Hepatocyte (in vitro differentiated cells): Measurements from ENCODE around the gene RIC8B. TPM values are rescaled to one million over a fixed set of nuclear protein-coding genes. Genes with fewer than 3 reads are reported as not detected.

Experiments used
- DNase-seq: peaks from one replicate; pipeline ENCODE4 v3.0.0-alpha.2; 2016; ENCODE audit warnings: low spot score
- H2AFZ ChIP-seq: fragments of 200-600 bp; sonication (generic); 2 replicates; pipeline ENCODE4 v1.6.0; 2016; ENCODE audit warnings: antibody characterized with exemption, mild to moderate bottlenecking
- H3K27ac ChIP-seq: fragments of 200-600 bp; sonication (generic); 2 replicates; pipeline ENCODE4 v1.5.1; 2016; ENCODE audit warnings: mild to moderate bottlenecking
- H3K27me3 ChIP-seq: fragments of 200-600 bp; sonication (generic); 2 replicates; pipeline ENCODE4 v1.6.1; 2016
- H3K36me3 ChIP-seq: fragments of 200-600 bp; sonication (generic); replicated peaks from 2 replicates; pipeline ENCODE4 v1.5.1; 2016; ENCODE audit warnings: low read depth; ENCODE audit not compliant: insufficient read depth
- H3K4me1 ChIP-seq: fragments of 200-600 bp; sonication (generic); 2 replicates; pipeline ENCODE4 v1.5.1; 2016; ENCODE audit warnings: mild to moderate bottlenecking, moderate library complexity; ENCODE audit not compliant: insufficient read depth
- H3K4me2 ChIP-seq: fragments of 200-600 bp; sonication (generic); 2 replicates; pipeline ENCODE4 v1.6.0; 2016
- H3K4me3 ChIP-seq: fragments of 200-600 bp; sonication (generic); 2 replicates; pipeline ENCODE4 v1.5.1; 2016; ENCODE audit warnings: mild to moderate bottlenecking
- H3K79me2 ChIP-seq: fragments of 200-600 bp; sonication (generic); 2 replicates; pipeline ENCODE4 v1.6.0; 2017; ENCODE audit warnings: mild to moderate bottlenecking
- H3K9me2 ChIP-seq: fragments of 200-600 bp; sonication (generic); replicated peaks from 2 replicates; pipeline ENCODE4 v1.6.0; 2017; ENCODE audit warnings: mild to moderate bottlenecking; ENCODE audit not compliant: insufficient read depth
- H3K9me3 ChIP-seq: fragments of 200-600 bp; sonication (generic); 2 replicates; pipeline ENCODE4 v1.5.1; 2016; ENCODE audit warnings: low read depth, mild to moderate bottlenecking
- H4K20me1 ChIP-seq: fragments of 200-600 bp; sonication (generic); 2 replicates; pipeline ENCODE4 v1.6.0; 2016; ENCODE audit warnings: mild to moderate bottlenecking; ENCODE audit not compliant: insufficient read depth, poor library complexity, severe bottlenecking
- EZH2 ChIP-seq: fragments of 200-600 bp; sonication (generic); IDR thresholded peaks from 2 replicates; pipeline ENCODE4 v1.6.1; 2016; ENCODE audit warnings: antibody characterized with exemption, mild to moderate bottlenecking, borderline replicate concordance
- EZH2phosphoT487 ChIP-seq: fragments of 200-600 bp; sonication (generic); IDR thresholded peaks from one replicate; pipeline ENCODE4 v1.6.1; 2018; ENCODE audit warnings: antibody characterized with exemption, mild to moderate bottlenecking, low read depth, moderate library complexity; ENCODE audit not compliant: unreplicated experiment, severe bottlenecking
- WGBS: methylation state at CpG from one replicate; pipeline ENCODE4 v1.1.6; 2016; ENCODE audit warnings: low lambda C conversion rate; ENCODE audit errors: missing lambda C conversion rate; 5-methylcytosine and 5-hydroxymethylcytosine counted together
- polyA plus RNA-seq: library from polyadenylated mRNA; unstranded; fragments of >200 nt; fragmentation: Nextera tagmentation; extraction: Ambion mirVana; gene quantifications from 2 replicates; pipeline ENCODE4 v1.2.1, GENCODE V29; 2016
- total RNA-seq: library from RNA; depleted of rRNA; stranded (reverse); fragments of >200 nt; gene quantifications from 2 replicates; pipeline ENCODE4 v1.2.3, GENCODE V29; 2014
- TF ChIP-seq, protein P1 (sequence below): fragments of 200-600 bp; sonication (generic); IDR thresholded peaks from 2 replicates; pipeline ENCODE4 v1.5.1; 2016; ENCODE audit warnings: antibody characterized with exemption, mild to moderate bottlenecking; ENCODE audit not compliant: poor library complexity

The RIC8B gene
- total and polyA plus RNA-seq, 2 experiments from 2014 or later, result 5.4 to 10.6 TPM

DNA sequence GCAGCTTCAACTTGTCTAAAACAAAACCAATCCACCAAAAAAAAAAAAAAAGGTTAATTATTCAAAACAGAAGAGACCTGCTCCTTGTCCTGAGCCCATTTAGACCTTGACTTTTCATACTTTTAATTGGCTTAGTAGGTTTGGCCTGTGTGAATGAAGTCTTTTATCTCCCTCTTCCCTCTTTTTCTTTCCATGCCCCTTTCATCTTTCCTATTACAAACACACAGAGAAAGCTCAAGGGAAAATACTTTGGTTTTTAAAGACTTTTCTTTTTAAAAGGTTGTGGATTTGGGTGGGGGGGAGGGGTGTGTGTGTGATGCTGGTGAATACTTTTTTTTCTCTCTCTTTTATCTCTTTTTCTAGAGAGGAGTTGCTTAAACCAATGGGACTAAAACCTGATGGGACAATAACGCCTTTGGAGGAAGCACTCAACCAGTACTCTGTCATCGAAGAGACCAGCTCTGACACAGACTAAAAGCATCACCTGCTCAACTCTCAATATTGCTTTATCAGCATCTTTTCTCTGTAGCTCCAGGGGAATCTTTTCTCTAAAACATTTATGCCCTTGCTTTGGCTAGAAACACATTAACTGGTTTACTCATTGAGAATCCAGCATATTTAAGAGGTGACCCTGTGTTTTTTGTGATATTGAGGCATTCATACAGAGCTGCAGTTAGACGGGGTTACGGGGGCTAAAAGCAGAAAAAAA, 111.2 kb downstream of the RIC8B start:
- Histone ChIP-seq H3K27me3 (no peaks in the 10 kb centered on the region), H3K36me3 (no peaks in the 10 kb centered on the region), H3K4me2 (no peak overlapping the region), H3K4me3 (no peak overlapping the region), H3K9me2 (no peaks in the 10 kb centered on the region), H4K20me1 (no peaks in the 10 kb centered on the region), H3K27ac (no peak overlapping the region), H3K4me1 (no peaks in the 10 kb centered on the region), H2AFZ (no peak overlapping the region), H3K79me2 (no peaks in the 10 kb centered on the region), H3K9me3 (no peaks in the 10 kb centered on the region)
- WGBS, result 97% methylated on average over 4 of the region's 4 CpGs
- no peak for TF ChIP-seq EZH2
- TF ChIP-seq, protein P1, sequence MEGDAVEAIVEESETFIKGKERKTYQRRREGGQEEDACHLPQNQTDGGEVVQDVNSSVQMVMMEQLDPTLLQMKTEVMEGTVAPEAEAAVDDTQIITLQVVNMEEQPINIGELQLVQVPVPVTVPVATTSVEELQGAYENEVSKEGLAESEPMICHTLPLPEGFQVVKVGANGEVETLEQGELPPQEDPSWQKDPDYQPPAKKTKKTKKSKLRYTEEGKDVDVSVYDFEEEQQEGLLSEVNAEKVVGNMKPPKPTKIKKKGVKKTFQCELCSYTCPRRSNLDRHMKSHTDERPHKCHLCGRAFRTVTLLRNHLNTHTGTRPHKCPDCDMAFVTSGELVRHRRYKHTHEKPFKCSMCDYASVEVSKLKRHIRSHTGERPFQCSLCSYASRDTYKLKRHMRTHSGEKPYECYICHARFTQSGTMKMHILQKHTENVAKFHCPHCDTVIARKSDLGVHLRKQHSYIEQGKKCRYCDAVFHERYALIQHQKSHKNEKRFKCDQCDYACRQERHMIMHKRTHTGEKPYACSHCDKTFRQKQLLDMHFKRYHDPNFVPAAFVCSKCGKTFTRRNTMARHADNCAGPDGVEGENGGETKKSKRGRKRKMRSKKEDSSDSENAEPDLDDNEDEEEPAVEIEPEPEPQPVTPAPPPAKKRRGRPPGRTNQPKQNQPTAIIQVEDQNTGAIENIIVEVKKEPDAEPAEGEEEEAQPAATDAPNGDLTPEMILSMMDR, result no peak
- no peak for TF ChIP-seq EZH2phosphoT487
- no peak for DNase-seq

DNA sequence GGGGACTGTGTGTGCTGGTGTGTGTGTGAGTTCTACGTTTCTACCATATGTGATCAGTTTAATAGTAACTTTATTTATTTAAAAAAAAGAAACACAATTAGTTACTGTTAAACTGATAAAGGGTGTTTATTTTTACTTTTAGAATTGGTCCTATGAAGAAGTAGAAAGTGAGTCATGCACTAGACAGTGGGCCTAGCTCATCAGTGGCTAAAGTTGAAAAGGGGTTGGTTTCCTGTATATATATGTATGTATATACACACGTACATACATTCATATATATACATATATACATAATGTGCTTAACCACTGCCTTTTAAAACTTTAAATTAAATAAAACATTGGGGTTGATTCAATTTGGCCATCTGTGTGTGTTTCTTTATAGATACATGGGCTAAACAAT, 112.5 kb downstream of the RIC8B start:
- no peak overlapping the region for H3K4me3 ChIP-seq
- H3K4me1 ChIP-seq, result peaks cover 8% of the 10 kb centered on the region
- H2AFZ ChIP-seq, result no peak overlapping the region
- no peaks in the 10 kb centered on the region for H3K9me3 ChIP-seq
- no peaks in the 10 kb centered on the region for H4K20me1 ChIP-seq
- no peaks in the 10 kb centered on the region for H3K27me3 ChIP-seq
- no peaks in the 10 kb centered on the region for H3K79me2 ChIP-seq
- H3K36me3 ChIP-seq, result no peaks in the 10 kb centered on the region
- H3K9me2 ChIP-seq, result no peaks in the 10 kb centered on the region
- no peak for TF ChIP-seq EZH2phosphoT487
- TF ChIP-seq, protein P1, result no peak
- TF ChIP-seq EZH2, result no peak
- no peak overlapping the region for H3K27ac ChIP-seq
- DNase-seq, result no peak
- H3K4me2 ChIP-seq, result no peak overlapping the region
- WGBS, result 88% methylated on average over 2 of the region's 2 CpGs

DNA sequence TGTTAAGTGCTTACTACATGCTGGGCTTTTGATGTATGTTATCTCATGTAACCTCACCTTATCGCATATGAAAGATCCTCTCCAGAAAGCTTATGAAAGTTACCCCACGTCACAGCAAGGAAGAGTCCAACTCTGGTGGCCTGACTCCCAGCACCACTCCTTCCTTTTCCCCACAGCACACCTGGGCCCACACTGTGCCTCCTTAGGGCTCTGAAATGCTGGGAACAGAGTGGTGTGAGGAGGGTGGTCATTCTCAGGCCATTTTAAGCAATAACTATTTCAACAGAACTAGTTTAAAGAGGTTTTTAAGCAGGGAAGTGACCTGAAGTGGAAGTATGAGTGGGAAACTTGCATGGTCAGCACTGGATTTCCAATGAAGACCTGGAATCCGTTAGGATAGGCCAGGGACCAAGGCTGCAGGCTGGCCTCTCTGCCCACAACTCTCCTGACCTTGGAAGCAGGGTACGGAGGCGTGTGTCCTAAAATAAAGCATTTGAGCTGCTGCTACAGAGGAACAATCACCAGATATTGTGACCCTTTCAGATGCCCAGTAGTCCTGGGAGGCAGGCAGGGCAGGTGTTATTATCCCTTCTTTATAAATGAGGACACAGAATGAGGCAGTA, 114.0 kb downstream of the RIC8B start:
- no peaks in the 10 kb centered on the region for H3K79me2 ChIP-seq
- no peak overlapping the region for H3K4me2 ChIP-seq
- H3K9me2 ChIP-seq, result no peaks in the 10 kb centered on the region
- no peak overlapping the region for H3K27ac ChIP-seq
- DNase-seq, result no peak
- H3K36me3 ChIP-seq, result no peaks in the 10 kb centered on the region
- no peaks in the 10 kb centered on the region for H3K9me3 ChIP-seq
- H4K20me1 ChIP-seq, result no peaks in the 10 kb centered on the region
- TF ChIP-seq, protein P1, result no peak
- TF ChIP-seq EZH2phosphoT487 (no peak), EZH2 (no peak)
- no peak overlapping the region for H3K4me3 ChIP-seq
- no peak overlapping the region for H2AFZ ChIP-seq
- H3K4me1 ChIP-seq, result peaks cover 8% of the 10 kb centered on the region
- 96% methylated on average over 5 of the region's 5 CpGs for WGBS
- no peaks in the 10 kb centered on the region for H3K27me3 ChIP-seq
